ENCODE results near the gene RBKS.

DNA sequence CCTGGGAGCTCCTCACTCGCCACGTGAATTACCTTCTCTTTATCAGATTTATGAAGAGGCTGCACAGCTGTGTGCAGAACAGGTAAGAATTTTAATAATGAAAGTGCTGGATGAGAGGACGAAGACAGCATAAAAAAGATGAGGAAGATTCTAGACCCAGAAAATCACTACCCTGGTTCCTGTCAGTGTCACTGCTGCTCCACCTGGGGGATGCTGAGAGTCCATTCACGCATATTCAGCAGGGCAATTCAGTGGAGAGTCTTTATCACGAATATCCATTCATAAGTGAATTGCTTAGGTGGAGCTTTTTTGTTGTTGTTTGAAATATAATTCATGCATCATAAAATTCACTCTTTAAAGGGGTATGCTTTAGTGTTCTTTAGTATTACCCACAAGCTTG is 66.6 kb downstream of the RBKS start:
- TF ChIP-seq POLR2A (IDR thresholded peaks at IDR 0.05) = no peak
- TF ChIP-seq, protein P1, sequence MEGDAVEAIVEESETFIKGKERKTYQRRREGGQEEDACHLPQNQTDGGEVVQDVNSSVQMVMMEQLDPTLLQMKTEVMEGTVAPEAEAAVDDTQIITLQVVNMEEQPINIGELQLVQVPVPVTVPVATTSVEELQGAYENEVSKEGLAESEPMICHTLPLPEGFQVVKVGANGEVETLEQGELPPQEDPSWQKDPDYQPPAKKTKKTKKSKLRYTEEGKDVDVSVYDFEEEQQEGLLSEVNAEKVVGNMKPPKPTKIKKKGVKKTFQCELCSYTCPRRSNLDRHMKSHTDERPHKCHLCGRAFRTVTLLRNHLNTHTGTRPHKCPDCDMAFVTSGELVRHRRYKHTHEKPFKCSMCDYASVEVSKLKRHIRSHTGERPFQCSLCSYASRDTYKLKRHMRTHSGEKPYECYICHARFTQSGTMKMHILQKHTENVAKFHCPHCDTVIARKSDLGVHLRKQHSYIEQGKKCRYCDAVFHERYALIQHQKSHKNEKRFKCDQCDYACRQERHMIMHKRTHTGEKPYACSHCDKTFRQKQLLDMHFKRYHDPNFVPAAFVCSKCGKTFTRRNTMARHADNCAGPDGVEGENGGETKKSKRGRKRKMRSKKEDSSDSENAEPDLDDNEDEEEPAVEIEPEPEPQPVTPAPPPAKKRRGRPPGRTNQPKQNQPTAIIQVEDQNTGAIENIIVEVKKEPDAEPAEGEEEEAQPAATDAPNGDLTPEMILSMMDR (IDR thresholded peaks at IDR 0.05 in 8 of 11, conservative IDR thresholded peaks at IDR 0.05 in 3 of 11) = no peak

Data from spleen (tissue), 7 donors.